ENCODE results near the gene AAK1. TPM values are rescaled to one million over a fixed set of nuclear protein-coding genes. Genes with fewer than 3 reads are reported as not detected.
"Not testable (repeated sequence)": the region's sequence is repeated elsewhere in the genome, so short reads cannot be mapped to it uniquely, and the experiment has no call there.

AAK1 gene
- total RNA-seq, 1 experiment from 2014 or later: 46.8 TPM

DNA sequence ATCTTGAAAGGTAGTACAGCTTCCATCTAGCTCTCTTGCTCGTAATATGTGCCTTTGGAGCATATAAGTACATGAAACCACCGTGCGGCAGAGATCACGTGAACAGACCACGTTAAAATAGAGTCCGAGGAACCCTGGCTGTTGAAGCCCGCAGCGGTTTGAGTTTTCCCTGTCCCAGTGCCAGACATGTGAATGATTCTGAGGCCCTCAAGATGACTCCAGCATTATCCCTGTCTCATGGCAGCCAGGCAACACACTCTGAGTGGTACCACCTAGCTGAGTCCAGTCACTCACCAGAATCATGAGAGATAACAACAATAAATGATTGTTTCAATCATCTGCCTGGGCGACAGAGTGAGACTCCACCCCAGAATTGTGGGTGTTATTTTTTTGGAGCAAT lies 21.6 kb upstream of the AAK1 start:
- Histone ChIP-seq H3K4me1 (ENCODE audit: insufficient read depth, low read length) (peaks cover 15% of the 10 kb centered on the region), H3K9me3 (ENCODE audit: low read length) (no peaks in the 10 kb centered on the region), H3K4me2 (ENCODE audit: low read length) (no peak overlapping the region), H3K4me3 (ENCODE audit: low read length) (no peak overlapping the region), H3F3A (ENCODE audit: low read length, unreplicated experiment) (peaks cover 4% of the 10 kb centered on the region), H3K79me2 (ENCODE audit: low read length) (no peaks in the 10 kb centered on the region), H3K9ac (ENCODE audit: low read length) (no peak overlapping the region), H3K27me3 (ENCODE audit: low read length) (no peaks in the 10 kb centered on the region), H4K20me1 (ENCODE audit: low read length) (no peaks in the 10 kb centered on the region), H3K27ac (ENCODE audit: low read length) (no peak overlapping the region), H3K9me2 (replicated peaks; ENCODE audit: low read length) (no peaks in the 10 kb centered on the region), H3K36me3 (ENCODE audit: low read depth, low read length) (no peaks in the 10 kb centered on the region), H2AFZ (ENCODE audit: low read length) (no peak overlapping the region)
- no TSS peak for BruUV-seq (replicated peaks)
- intact Hi-C loops (cut with micrococcal nuclease): no loop called here
- DNase-seq (no peak), ATAC-seq (no peak)
- ChIA-PET CTCF (no interaction called here), POLR2A (ENCODE audit: unreplicated experiment) (no interaction called here)
- TF ChIP-seq, protein P1, sequence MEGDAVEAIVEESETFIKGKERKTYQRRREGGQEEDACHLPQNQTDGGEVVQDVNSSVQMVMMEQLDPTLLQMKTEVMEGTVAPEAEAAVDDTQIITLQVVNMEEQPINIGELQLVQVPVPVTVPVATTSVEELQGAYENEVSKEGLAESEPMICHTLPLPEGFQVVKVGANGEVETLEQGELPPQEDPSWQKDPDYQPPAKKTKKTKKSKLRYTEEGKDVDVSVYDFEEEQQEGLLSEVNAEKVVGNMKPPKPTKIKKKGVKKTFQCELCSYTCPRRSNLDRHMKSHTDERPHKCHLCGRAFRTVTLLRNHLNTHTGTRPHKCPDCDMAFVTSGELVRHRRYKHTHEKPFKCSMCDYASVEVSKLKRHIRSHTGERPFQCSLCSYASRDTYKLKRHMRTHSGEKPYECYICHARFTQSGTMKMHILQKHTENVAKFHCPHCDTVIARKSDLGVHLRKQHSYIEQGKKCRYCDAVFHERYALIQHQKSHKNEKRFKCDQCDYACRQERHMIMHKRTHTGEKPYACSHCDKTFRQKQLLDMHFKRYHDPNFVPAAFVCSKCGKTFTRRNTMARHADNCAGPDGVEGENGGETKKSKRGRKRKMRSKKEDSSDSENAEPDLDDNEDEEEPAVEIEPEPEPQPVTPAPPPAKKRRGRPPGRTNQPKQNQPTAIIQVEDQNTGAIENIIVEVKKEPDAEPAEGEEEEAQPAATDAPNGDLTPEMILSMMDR (conservative IDR thresholded peaks at IDR 0.05; ENCODE audit: low read depth, low read length): no peak
- no peak for TF ChIP-seq EZH2 (IDR thresholded peaks at IDR 0.05; ENCODE audit: low read length, unreplicated experiment)
- TF ChIP-seq EZH2phosphoT487 (IDR thresholded peaks at IDR 0.05; ENCODE audit: borderline replicate concordance, low read length): no peak

DNA sequence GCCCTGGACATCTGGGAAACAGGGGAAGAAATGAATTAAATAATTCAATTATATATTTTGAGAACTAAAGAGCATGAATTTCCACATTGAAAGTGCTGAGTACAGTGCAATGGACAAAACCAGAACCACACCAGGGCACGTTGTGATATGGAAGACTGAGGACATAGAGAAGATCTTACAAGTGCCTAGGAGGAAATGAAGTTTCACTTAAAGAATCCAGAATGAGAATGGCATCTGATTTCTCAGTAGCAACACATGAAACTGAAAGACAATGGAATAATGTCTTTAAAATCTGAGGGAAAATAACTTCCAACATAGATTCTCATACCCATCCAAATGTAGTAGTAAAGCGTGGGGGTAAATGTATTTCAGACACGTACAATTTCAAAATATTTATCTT lies 20.3 kb upstream of the AAK1 start:
- no TSS peak for BruUV-seq (replicated peaks)
- Histone ChIP-seq H4K20me1 (ENCODE audit: low read length) (no peaks in the 10 kb centered on the region), H3K9ac (ENCODE audit: low read length) (no peak overlapping the region), H3K9me3 (ENCODE audit: low read length) (no peaks in the 10 kb centered on the region), H3F3A (ENCODE audit: low read length, unreplicated experiment) (peaks cover 4% of the 10 kb centered on the region), H3K4me3 (ENCODE audit: low read length) (no peak overlapping the region; the same call in 1 of the 2 replicates), H3K27me3 (ENCODE audit: low read length) (no peaks in the 10 kb centered on the region), H3K4me2 (ENCODE audit: low read length) (no peak overlapping the region), H3K36me3 (ENCODE audit: low read depth, low read length) (no peaks in the 10 kb centered on the region), H2AFZ (ENCODE audit: low read length) (no peak overlapping the region), H3K27ac (ENCODE audit: low read length) (no peak overlapping the region), H3K4me1 (ENCODE audit: insufficient read depth, low read length) (peaks cover 15% of the 10 kb centered on the region), H3K79me2 (ENCODE audit: low read length) (no peaks in the 10 kb centered on the region), H3K9me2 (replicated peaks; ENCODE audit: low read length) (no peaks in the 10 kb centered on the region)
- TF ChIP-seq, protein P1 (conservative IDR thresholded peaks at IDR 0.05; ENCODE audit: low read depth, low read length): no peak
- TF ChIP-seq EZH2phosphoT487 (IDR thresholded peaks at IDR 0.05; ENCODE audit: borderline replicate concordance, low read length) (no peak), EZH2 (IDR thresholded peaks at IDR 0.05; ENCODE audit: low read length, unreplicated experiment) (no peak)
- ChIA-PET CTCF (no interaction called here), POLR2A (ENCODE audit: unreplicated experiment) (no interaction called here)
- DNase-seq: no peak
- no peak for ATAC-seq
- intact Hi-C loops (cut with micrococcal nuclease): no loop called here

DNA sequence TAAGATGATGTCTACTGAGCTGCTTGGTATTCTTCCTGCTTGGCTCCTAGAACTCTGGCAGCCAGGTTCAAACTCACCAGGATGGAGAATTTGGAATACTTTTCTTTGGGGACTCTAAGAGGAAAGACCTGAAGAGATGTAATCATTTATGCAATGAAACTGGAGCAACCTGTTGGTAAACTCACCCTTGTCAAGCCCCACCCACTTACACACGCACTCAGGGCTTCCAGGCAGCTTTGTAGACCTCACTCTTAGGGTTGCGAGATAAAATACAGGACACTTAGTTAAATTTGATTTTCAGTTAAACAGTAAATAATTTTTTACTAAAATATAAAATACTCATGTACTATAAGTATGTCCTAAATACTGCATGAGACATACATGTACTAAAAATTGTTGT lies 19.0 kb upstream of the AAK1 start:
- H3K9ac ChIP-seq (ENCODE audit: low read length); POLR2A ChIA-PET (ENCODE audit: unreplicated experiment); H2AFZ ChIP-seq (ENCODE audit: low read length); H3K9me3 ChIP-seq (ENCODE audit: low read length); H3K4me1 ChIP-seq (ENCODE audit: insufficient read depth, low read length); H3K4me3 ChIP-seq (ENCODE audit: low read length); H3K79me2 ChIP-seq (ENCODE audit: low read length); H3K27ac ChIP-seq (ENCODE audit: low read length); H3K36me3 ChIP-seq (ENCODE audit: low read depth, low read length); H3K4me2 ChIP-seq (ENCODE audit: low read length); CTCF ChIA-PET; H3K27me3 ChIP-seq (ENCODE audit: low read length); BruUV-seq (replicated peaks); DNase-seq; intact Hi-C loops (cut with micrococcal nuclease); H3F3A ChIP-seq (ENCODE audit: low read length, unreplicated experiment); ATAC-seq; H3K9me2 ChIP-seq (replicated peaks; ENCODE audit: low read length); H4K20me1 ChIP-seq (ENCODE audit: low read length): not testable (repeated sequence)
